ENCODE data around the gene CSPG4. TPM values are rescaled to one million over a fixed set of nuclear protein-coding genes. Genes with fewer than 3 reads are reported as not detected.

The CSPG4 gene
- total RNA-seq, 1 experiment from 2014 or later: 17.5 TPM

DNA sequence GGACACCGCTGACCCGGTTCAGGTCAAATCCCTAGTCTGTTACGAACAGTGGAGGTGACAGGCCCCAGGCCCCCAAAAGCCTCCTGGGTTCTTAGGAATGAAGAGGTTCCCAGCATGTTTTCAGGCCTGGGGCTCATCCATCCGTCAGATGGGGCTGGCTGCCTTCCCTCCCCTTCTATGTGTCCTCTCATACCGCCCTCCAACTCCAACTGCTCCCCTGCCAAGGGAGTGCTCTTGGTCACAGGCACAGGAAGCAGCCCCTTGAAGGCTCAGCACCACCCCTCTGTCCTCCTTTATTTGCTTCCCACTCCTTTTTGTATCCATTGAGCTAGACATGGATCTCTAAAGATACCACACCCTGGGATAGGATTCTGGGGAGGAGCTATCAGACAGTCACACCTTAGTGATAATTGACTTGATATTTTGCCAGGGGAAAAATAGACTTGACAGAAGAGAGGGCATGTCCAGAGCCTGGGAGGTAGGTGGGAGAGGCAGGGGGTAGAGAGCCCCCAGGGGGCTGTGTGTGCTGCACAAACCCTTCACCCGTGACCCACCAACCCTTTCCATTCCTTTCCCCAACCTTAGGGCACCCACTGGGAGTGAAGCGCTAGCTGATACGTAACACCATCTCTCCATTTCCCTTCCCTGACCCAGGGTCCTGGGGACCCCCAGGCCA lies 10.7 kb upstream of the CSPG4 start:
- intact Hi-C loops (cut with micrococcal nuclease; ENCODE audit: unreplicated experiment) (no loop called here), in situ Hi-C loops (cut with HindIII; ENCODE audit: low pct_unique_long_range_greater_than_20kb, low sequenced_read_pairs) (no loop called here)
- BruUV-seq (replicated peaks): no TSS peak
- Histone ChIP-seq H3K27me3 (ENCODE audit: control insufficient read depth, insufficient read depth, low read length) (no peaks in the 10 kb centered on the region), H3K9me3 (ENCODE audit: control insufficient read depth, insufficient read depth, low read depth, low read length) (no peaks in the 10 kb centered on the region), H3K4me3 (ENCODE audit: low read depth in 2 of 2, low read length in 2 of 2) (no peak overlapping the region), H3K4me1 (ENCODE audit: control insufficient read depth, insufficient read depth, low read length) (no peaks in the 10 kb centered on the region; the same call in 1 of the 2 replicates), H3K27ac (ENCODE audit: low read length) (no peak overlapping the region), H3K36me3 (ENCODE audit: control insufficient read depth, insufficient read depth, low read length) (no peaks in the 10 kb centered on the region)
- TF ChIP-seq POLR2AphosphoS5 (IDR thresholded peaks at IDR 0.05; ENCODE audit: low read depth, low read length) (no peak), TCF7L2 (IDR thresholded peaks at IDR 0.05; ENCODE audit: low read depth, low read length) (no peak), SIN3A (IDR thresholded peaks at IDR 0.05; ENCODE audit: borderline replicate concordance, insufficient read depth, low read depth, low read length) (no peak)
- TF ChIP-seq, protein P1, sequence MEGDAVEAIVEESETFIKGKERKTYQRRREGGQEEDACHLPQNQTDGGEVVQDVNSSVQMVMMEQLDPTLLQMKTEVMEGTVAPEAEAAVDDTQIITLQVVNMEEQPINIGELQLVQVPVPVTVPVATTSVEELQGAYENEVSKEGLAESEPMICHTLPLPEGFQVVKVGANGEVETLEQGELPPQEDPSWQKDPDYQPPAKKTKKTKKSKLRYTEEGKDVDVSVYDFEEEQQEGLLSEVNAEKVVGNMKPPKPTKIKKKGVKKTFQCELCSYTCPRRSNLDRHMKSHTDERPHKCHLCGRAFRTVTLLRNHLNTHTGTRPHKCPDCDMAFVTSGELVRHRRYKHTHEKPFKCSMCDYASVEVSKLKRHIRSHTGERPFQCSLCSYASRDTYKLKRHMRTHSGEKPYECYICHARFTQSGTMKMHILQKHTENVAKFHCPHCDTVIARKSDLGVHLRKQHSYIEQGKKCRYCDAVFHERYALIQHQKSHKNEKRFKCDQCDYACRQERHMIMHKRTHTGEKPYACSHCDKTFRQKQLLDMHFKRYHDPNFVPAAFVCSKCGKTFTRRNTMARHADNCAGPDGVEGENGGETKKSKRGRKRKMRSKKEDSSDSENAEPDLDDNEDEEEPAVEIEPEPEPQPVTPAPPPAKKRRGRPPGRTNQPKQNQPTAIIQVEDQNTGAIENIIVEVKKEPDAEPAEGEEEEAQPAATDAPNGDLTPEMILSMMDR (IDR thresholded peaks at IDR 0.05): no peak
- TF ChIP-seq, protein P2, sequence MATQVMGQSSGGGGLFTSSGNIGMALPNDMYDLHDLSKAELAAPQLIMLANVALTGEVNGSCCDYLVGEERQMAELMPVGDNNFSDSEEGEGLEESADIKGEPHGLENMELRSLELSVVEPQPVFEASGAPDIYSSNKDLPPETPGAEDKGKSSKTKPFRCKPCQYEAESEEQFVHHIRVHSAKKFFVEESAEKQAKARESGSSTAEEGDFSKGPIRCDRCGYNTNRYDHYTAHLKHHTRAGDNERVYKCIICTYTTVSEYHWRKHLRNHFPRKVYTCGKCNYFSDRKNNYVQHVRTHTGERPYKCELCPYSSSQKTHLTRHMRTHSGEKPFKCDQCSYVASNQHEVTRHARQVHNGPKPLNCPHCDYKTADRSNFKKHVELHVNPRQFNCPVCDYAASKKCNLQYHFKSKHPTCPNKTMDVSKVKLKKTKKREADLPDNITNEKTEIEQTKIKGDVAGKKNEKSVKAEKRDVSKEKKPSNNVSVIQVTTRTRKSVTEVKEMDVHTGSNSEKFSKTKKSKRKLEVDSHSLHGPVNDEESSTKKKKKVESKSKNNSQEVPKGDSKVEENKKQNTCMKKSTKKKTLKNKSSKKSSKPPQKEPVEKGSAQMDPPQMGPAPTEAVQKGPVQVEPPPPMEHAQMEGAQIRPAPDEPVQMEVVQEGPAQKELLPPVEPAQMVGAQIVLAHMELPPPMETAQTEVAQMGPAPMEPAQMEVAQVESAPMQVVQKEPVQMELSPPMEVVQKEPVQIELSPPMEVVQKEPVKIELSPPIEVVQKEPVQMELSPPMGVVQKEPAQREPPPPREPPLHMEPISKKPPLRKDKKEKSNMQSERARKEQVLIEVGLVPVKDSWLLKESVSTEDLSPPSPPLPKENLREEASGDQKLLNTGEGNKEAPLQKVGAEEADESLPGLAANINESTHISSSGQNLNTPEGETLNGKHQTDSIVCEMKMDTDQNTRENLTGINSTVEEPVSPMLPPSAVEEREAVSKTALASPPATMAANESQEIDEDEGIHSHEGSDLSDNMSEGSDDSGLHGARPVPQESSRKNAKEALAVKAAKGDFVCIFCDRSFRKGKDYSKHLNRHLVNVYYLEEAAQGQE (IDR thresholded peaks at IDR 0.05; ENCODE audit: insufficient read depth in 1 of 2, low read depth in 2 of 2, low read length in 1 of 2): no peak
- DNase-seq (ENCODE audit: low read depth, low spot score) (no peak), ATAC-seq (no peak)
- CTCF ChIA-PET: interaction anchor here (0.6 to 1.5 kb wide), 3 partner anchors 10 to 396 kb away, joined by 3 to 4 read pairs (median 3); no protein-coding TSS in a partner anchor
- POLR2A ChIA-PET: no interaction called here

DNA sequence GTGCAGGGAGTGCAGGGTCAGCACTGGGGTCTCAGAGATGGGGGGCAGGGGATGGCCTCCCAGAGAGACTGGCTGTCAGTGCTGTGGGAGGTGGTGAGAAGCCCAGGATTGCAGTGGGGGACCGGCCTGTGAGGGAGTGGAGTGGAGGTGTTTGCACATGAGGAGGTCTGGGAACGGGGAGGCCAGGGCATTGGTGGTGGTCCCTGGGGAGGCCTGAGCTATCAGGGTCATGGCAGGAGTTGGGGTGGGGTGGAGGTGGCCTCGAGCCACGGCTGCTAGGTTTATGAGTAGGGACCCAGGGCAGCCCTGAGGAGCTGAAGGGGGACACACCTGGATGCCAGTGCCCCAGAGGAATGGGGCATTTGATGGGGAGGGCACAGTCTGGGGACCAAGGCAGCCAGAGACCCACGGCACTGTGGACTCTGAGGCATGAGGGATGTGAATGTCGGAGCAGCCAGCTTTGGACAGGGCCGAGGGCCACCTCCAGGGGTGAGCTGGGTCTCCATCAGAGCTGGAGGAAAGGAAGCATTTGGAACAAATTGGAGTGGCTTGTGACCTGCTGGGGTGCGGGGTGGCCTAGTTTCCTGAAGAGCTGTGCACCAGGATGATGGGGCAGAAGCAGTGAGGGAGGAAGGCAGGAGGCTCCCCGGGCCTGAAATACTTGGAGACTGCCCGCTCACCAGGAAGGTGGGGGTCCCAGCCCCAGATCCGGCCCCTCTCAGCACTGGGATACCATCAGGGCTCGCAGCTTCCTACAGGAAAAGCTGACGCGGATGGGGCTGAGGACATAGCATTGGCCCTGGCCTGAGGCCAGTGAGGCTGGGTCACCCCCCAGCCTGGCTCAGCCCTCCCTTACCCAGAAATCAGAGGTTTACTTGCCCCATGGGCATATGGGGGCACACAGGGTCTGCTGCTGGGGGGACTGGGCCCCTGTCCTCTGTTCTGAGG lies 9.5 kb upstream of the CSPG4 start:
- no peak for DNase-seq (ENCODE audit: low read depth, low spot score)
- no TSS peak for BruUV-seq (replicated peaks)
- ChIA-PET CTCF (no interaction called here), POLR2A (no interaction called here)
- no peaks in the 10 kb centered on the region for H3K9me3 ChIP-seq (ENCODE audit: control insufficient read depth, insufficient read depth, low read depth, low read length)
- intact Hi-C loops (cut with micrococcal nuclease; ENCODE audit: unreplicated experiment) (no loop called here), in situ Hi-C loops (cut with HindIII; ENCODE audit: low pct_unique_long_range_greater_than_20kb, low sequenced_read_pairs) (no loop called here)
- H3K27ac ChIP-seq (ENCODE audit: low read length): no peak overlapping the region
- no peak overlapping the region for H3K4me3 ChIP-seq (ENCODE audit: low read depth in 2 of 2, low read length in 2 of 2)
- TF ChIP-seq POLR2AphosphoS5 (IDR thresholded peaks at IDR 0.05; ENCODE audit: low read depth, low read length) (no peak), SIN3A (IDR thresholded peaks at IDR 0.05; ENCODE audit: borderline replicate concordance, insufficient read depth, low read depth, low read length) (no peak)
- TF ChIP-seq, protein P1 (IDR thresholded peaks at IDR 0.05): no peak
- H3K27me3 ChIP-seq (ENCODE audit: control insufficient read depth, insufficient read depth, low read length): no peaks in the 10 kb centered on the region
- H3K36me3 ChIP-seq (ENCODE audit: control insufficient read depth, insufficient read depth, low read length): no peaks in the 10 kb centered on the region
- ATAC-seq: no peak; the same call in 1 of the 2 replicates
- H3K4me1 ChIP-seq (ENCODE audit: control insufficient read depth, insufficient read depth, low read length): no peaks in the 10 kb centered on the region; the same call in 1 of the 2 replicates

Measured in Panc1 (cell line).